Caco-2 (cell line): ENCODE data around the gene NLGN2. TPM values are rescaled to one million over a fixed set of nuclear protein-coding genes. Genes with fewer than 3 reads are reported as not detected.

Experiments
- BruUV-seq: library from RNA; stranded (reverse); fragments of 400-500 nt; replicated peaks from 2 replicates; lab custom pipeline; 2021; lab: Mats Ljungman, UMichigan
- CTCF ChIA-PET: fragments of 300-600 bp; sonication (Branson Sonifier 250); formaldehyde crosslinking; loops from one replicate; lab custom pipeline; 2022; ENCODE audit warnings: antibody characterized with exemption; lab: Charles Lee
- POLR2A ChIA-PET: fragments of 300-600 bp; sonication (Branson Sonifier 250); formaldehyde crosslinking; loops from one replicate; lab custom pipeline; 2022; ENCODE audit warnings: antibody characterized with exemption; lab: Charles Lee
- DNase-seq, 2 experiments: peaks; one replicate each; pipeline versions ENCODE4 v3.0.0 to v3.0.0-alpha.2; 2020 to 2022
- H3K27me3 ChIP-seq: replicated peaks from 2 replicates; pipeline ENCODE4 v1.6.0; 2011; ENCODE audit warnings: low read length; ENCODE audit not compliant: control insufficient read depth, insufficient read depth
- H3K36me3 ChIP-seq: 2 replicates; pipeline ENCODE4 v1.5.1; 2011; ENCODE audit warnings: low read length; ENCODE audit not compliant: control insufficient read depth, insufficient read depth
- H3K4me1 ChIP-seq: fragments of 250-450 bp; sonication (Bioruptor Pico); 2 replicates; pipeline ENCODE4 v1.5.1; 2020; ENCODE audit warnings: mild to moderate bottlenecking
- H3K4me3 ChIP-seq: 2 replicates; pipeline ENCODE4 v1.5.1; 2011; ENCODE audit warnings: low read depth, mild to moderate bottlenecking, control low read depth, low read length
- H3K9me3 ChIP-seq: fragments of 250-450 bp; sonication (Bioruptor Pico); 2 replicates; pipeline ENCODE4 v1.5.1; 2020; ENCODE audit warnings: mild to moderate bottlenecking, moderate library complexity
- H3K27ac Mint-ChIP-seq: one replicate; pipeline ENCODE4 v1.8.0; 2022; ENCODE audit warnings: mixed read lengths; ENCODE audit not compliant: unreplicated experiment
- H3K27me3 Mint-ChIP-seq: one replicate; pipeline ENCODE4 v1.8.0; 2022; ENCODE audit warnings: mixed read lengths; ENCODE audit not compliant: insufficient read depth, unreplicated experiment
- H3K36me3 Mint-ChIP-seq: one replicate; pipeline ENCODE4 v1.8.0; 2022; ENCODE audit warnings: mild to moderate bottlenecking, mixed read lengths; ENCODE audit not compliant: insufficient read depth, unreplicated experiment
- H3K4me1 Mint-ChIP-seq: one replicate; pipeline ENCODE4 v1.8.0; 2022; ENCODE audit warnings: low read depth, mixed read lengths; ENCODE audit not compliant: unreplicated experiment
- H3K4me3 Mint-ChIP-seq: one replicate; pipeline ENCODE4 v1.8.0; 2022; ENCODE audit warnings: mild to moderate bottlenecking, moderate library complexity, mixed read lengths; ENCODE audit not compliant: unreplicated experiment
- H3K9me3 Mint-ChIP-seq: one replicate; pipeline ENCODE4 v1.8.0; 2022; ENCODE audit warnings: mixed read lengths; ENCODE audit not compliant: unreplicated experiment
- CTCF ChIP-seq, 2 experiments: fragments of 200-600 bp in 1 of 2; IDR thresholded peaks; 1 replicate in 1 of 2; 2 replicates in 1 of 2; pipeline versions ENCODE4 v1.5.1 to v1.8.0; 2011 to 2022; ENCODE audit warnings: antibody characterized with exemption in 1 of 2, control low read depth in 1 of 2, inconsistent platforms in 1 of 2, low read depth in 1 of 2, low read length in 1 of 2, mild to moderate bottlenecking in 1 of 2, moderate library complexity in 1 of 2; ENCODE audit not compliant: insufficient read depth in 1 of 2, severe bottlenecking in 1 of 2, unreplicated experiment in 1 of 2
- intact Hi-C: fragments of 100-400 bp; cut with micrococcal nuclease; formaldehyde crosslinking; loops from one replicate; pipeline ENCODE4 v1.10.0; 2022; ENCODE audit not compliant: unreplicated experiment
- total RNA-seq: library from RNA; stranded (reverse); gene quantifications from 2 replicates; pipeline ENCODE4 v1.2.3, GENCODE V29; 2022

NLGN2 gene
- total RNA-seq, 1 experiment from 2014 or later = 12.6 TPM

GRCh38 chr17:7459961-7460545, 52.4 kb downstream of the NLGN2 start:
- H3K27me3 ChIP-seq = no peaks in the 10 kb centered on the region
- no peaks in the 10 kb centered on the region for H3K36me3 ChIP-seq
- DNase-seq = no peak
- no peaks in the 10 kb centered on the region for H3K4me1 ChIP-seq
- Mint-ChIP-seq H3K4me3 (no peak overlapping the region), H3K27ac (no peak overlapping the region), H3K27me3 (no peaks in the 10 kb centered on the region), H3K4me1 (peaks cover 5% of the 10 kb centered on the region), H3K9me3 (no peaks in the 10 kb centered on the region), H3K36me3 (peaks cover 38% of the 10 kb centered on the region)
- no TSS peak for BruUV-seq
- ChIA-PET CTCF (interaction anchor here (0.6 kb wide), 1 partner anchor 56 kb away, joined by 4 read pairs; the partner anchor contains the start of gene TMEM256), POLR2A (interaction anchor here (0.6 kb wide), 1 partner anchor 762 kb away, joined by 3 read pairs; no protein-coding TSS in a partner anchor)
- no peak for TF ChIP-seq CTCF (IDR thresholded peaks at IDR 0.05; ENCODE audit: insufficient read depth in 1 of 2, low read depth in 1 of 2, low read length in 1 of 2, severe bottlenecking in 1 of 2, unreplicated experiment in 1 of 2)
- no peaks in the 10 kb centered on the region for H3K9me3 ChIP-seq
- intact Hi-C loops = no loop called here
- no peak overlapping the region for H3K4me3 ChIP-seq

GRCh38 chr17:7460850-7461660, 53.4 kb downstream of the NLGN2 start:
- Mint-ChIP-seq H3K27ac (no peak overlapping the region), H3K9me3 (no peaks in the 10 kb centered on the region), H3K36me3 (peaks cover 30% of the 10 kb centered on the region), H3K4me3 (no peak overlapping the region), H3K27me3 (no peaks in the 10 kb centered on the region), H3K4me1 (peaks cover 5% of the 10 kb centered on the region)
- TF ChIP-seq CTCF (IDR thresholded peaks at IDR 0.05; ENCODE audit: insufficient read depth in 1 of 2, low read depth in 1 of 2, low read length in 1 of 2, severe bottlenecking in 1 of 2, unreplicated experiment in 1 of 2) = no peak
- H3K9me3 ChIP-seq = no peaks in the 10 kb centered on the region
- no TSS peak for BruUV-seq
- DNase-seq = no peak
- no peak overlapping the region for H3K4me3 ChIP-seq
- no peaks in the 10 kb centered on the region for H3K36me3 ChIP-seq
- intact Hi-C loops = no loop called here
- CTCF ChIA-PET = no interaction called here
- POLR2A ChIA-PET = no interaction called here
- no peaks in the 10 kb centered on the region for H3K4me1 ChIP-seq
- H3K27me3 ChIP-seq = no peaks in the 10 kb centered on the region

GRCh38 chr17:7462474-7463371, 55.1 kb downstream of the NLGN2 start:
- Mint-ChIP-seq H3K4me3 (no peak overlapping the region), H3K4me1 (peaks cover 5% of the 10 kb centered on the region), H3K27ac (no peak overlapping the region), H3K36me3 (peaks cover 25% of the 10 kb centered on the region), H3K9me3 (no peaks in the 10 kb centered on the region), H3K27me3 (no peaks in the 10 kb centered on the region)
- TF ChIP-seq CTCF (IDR thresholded peaks at IDR 0.05; ENCODE audit: insufficient read depth in 1 of 2, low read depth in 1 of 2, low read length in 1 of 2, severe bottlenecking in 1 of 2, unreplicated experiment in 1 of 2) = no peak
- ChIA-PET POLR2A (no interaction called here), CTCF (no interaction called here)
- no peaks in the 10 kb centered on the region for H3K27me3 ChIP-seq
- no peaks in the 10 kb centered on the region for H3K4me1 ChIP-seq
- H3K36me3 ChIP-seq = no peaks in the 10 kb centered on the region
- DNase-seq = no peak
- intact Hi-C loops = no loop called here
- H3K4me3 ChIP-seq = no peak overlapping the region
- no TSS peak for BruUV-seq
- no peaks in the 10 kb centered on the region for H3K9me3 ChIP-seq
